H1 (cell line): Measurements from ENCODE around the gene OSBP. TPM values are rescaled to one million over a fixed set of nuclear protein-coding genes. Genes with fewer than 3 reads are reported as not detected.

Experiments
- CTCF ChIA-PET: fragments of 300-600 bp; sonication (Branson Sonifier 250); formaldehyde crosslinking; loops from one replicate; lab custom pipeline; 2021; ENCODE audit not compliant: partially characterized antibody; lab: Charles Lee
- POLR2A ChIA-PET: fragments of 300-600 bp; sonication (Branson Sonifier 250); formaldehyde crosslinking; loops from one replicate; lab custom pipeline; 2021; ENCODE audit warnings: inconsistent platforms; ENCODE audit not compliant: partially characterized antibody; lab: Charles Lee
- DNase-seq, 2 experiments: peaks; one replicate each; pipeline versions ENCODE4 v3.0.0 to v3.0.0-alpha.2; 2010 to 2022; ENCODE audit warnings: low spot score in 2 of 2, low read depth in 1 of 2, mixed read lengths in 1 of 2
- FAIRE-seq: peaks from 2 replicates; lab custom pipeline; 2011; peaks lifted over from hg19 to GRCh38; lab: Jason Lieb, UNC
- H2AFZ ChIP-seq: 2 replicates; pipeline ENCODE4 v1.8.1; 2012; ENCODE audit warnings: low read length, inconsistent platforms
- H2AK5ac ChIP-seq: 2 replicates; pipeline ENCODE4 v1.6.1; 2013; ENCODE audit warnings: low read depth, low read length
- H2BK120ac ChIP-seq: replicated peaks from 2 replicates; pipeline ENCODE3; 2013; ENCODE audit warnings: low read depth, low read length, inconsistent platforms
- H2BK12ac ChIP-seq: 2 replicates; pipeline ENCODE4 v1.6.1; 2013; ENCODE audit warnings: low read depth, low read length
- H2BK15ac ChIP-seq: 2 replicates; pipeline ENCODE4 v1.6.1; 2013; ENCODE audit warnings: low read length
- H2BK20ac ChIP-seq: 2 replicates; pipeline ENCODE4 v1.6.1; 2013; ENCODE audit warnings: low read length
- H2BK5ac ChIP-seq: 2 replicates; pipeline ENCODE4 v1.6.1; 2013; ENCODE audit warnings: low read depth, low read length
- H3K14ac ChIP-seq: 2 replicates; pipeline ENCODE4 v1.6.1; 2013; ENCODE audit warnings: inconsistent platforms; ENCODE audit not compliant: insufficient read length
- H3K18ac ChIP-seq: 2 replicates; pipeline ENCODE4 v1.6.1; 2013; ENCODE audit warnings: low read length; ENCODE audit errors: extremely low read depth
- H3K23ac ChIP-seq: 2 replicates; pipeline ENCODE4 v1.6.1; 2013; ENCODE audit warnings: inconsistent platforms; ENCODE audit not compliant: insufficient read length
- H3K23me2 ChIP-seq: 2 replicates; pipeline ENCODE4 v1.6.1; 2013; ENCODE audit warnings: low read depth, low read length
- H3K27ac ChIP-seq: 2 replicates; pipeline ENCODE4 v1.6.1; 2011; ENCODE audit warnings: low read depth, low read length, inconsistent platforms
- H3K27me3 ChIP-seq, 4 experiments: replicated peaks in 1 of 4; 1 replicate in 1 of 4; 2 replicates in 3 of 4; pipeline versions ENCODE4 v1.6.1 to v1.8.1; 2011 to 2013; ENCODE audit warnings: low read length in 3 of 4, mild to moderate bottlenecking in 3 of 4, inconsistent platforms in 2 of 4, mixed read lengths in 2 of 4, moderate library complexity in 1 of 4; ENCODE audit not compliant: control insufficient read depth in 3 of 4, insufficient read depth in 3 of 4; ENCODE audit errors: extremely low read depth in 1 of 4
- H3K36me3 ChIP-seq, 4 experiments: 2 replicates each; pipeline versions ENCODE4 v1.6.1 to v1.8.1; 2011 to 2013; ENCODE audit warnings: mild to moderate bottlenecking in 4 of 4, low read length in 3 of 4, moderate library complexity in 2 of 4, control low read depth in 1 of 4, inconsistent platforms in 1 of 4; ENCODE audit not compliant: insufficient read depth in 4 of 4, control insufficient read depth in 2 of 4
- H3K4ac ChIP-seq: replicated peaks from 2 replicates; pipeline ENCODE3; 2013; ENCODE audit warnings: low read length, low read depth, mixed read lengths, inconsistent platforms; ENCODE audit not compliant: insufficient read length
- H3K4me1 ChIP-seq, 4 experiments: replicated peaks in 1 of 4; 1 replicate in 1 of 4; 2 replicates in 3 of 4; pipeline versions ENCODE4 v1.6.1 to v1.8.1; 2011 to 2013; ENCODE audit warnings: low read length in 3 of 4, inconsistent platforms in 2 of 4, mixed read lengths in 1 of 4; ENCODE audit not compliant: insufficient read depth in 4 of 4, control insufficient read depth in 3 of 4
- H3K4me2 ChIP-seq, 2 experiments: 2 replicates each; pipeline versions ENCODE4 v1.6.1 to v1.8.1; 2011 to 2013; ENCODE audit warnings: low read depth in 2 of 2, low read length in 2 of 2, control low read depth in 1 of 2, inconsistent platforms in 1 of 2, mild to moderate bottlenecking in 1 of 2; ENCODE audit not compliant: insufficient read depth in 1 of 2
- H3K4me3 ChIP-seq, 4 experiments: fragments of 200-600, 300-600 bp in 1 of 4; sonication (generic), shearing (Covaris generic), sonication (Bioruptor Twin) in 1 of 4; 2 replicates each; pipeline versions ENCODE4 v1.5.1 to v1.8.1; 2011 to 2016; ENCODE audit warnings: low read length in 4 of 4, low read depth in 3 of 4, control low read depth in 2 of 4, inconsistent platforms in 2 of 4, mild to moderate bottlenecking in 2 of 4, mixed read lengths in 1 of 4, moderate library complexity in 1 of 4; ENCODE audit not compliant: insufficient read depth in 2 of 4; ENCODE audit errors: extremely low read depth in 1 of 4
- H3K56ac ChIP-seq: replicated peaks from 2 replicates; pipeline ENCODE3; 2013; ENCODE audit warnings: low read depth, mild to moderate bottlenecking, mixed read lengths, low read length, inconsistent platforms; ENCODE audit not compliant: insufficient read length
- H3K79me1 ChIP-seq: 2 replicates; pipeline ENCODE4 v1.6.1; 2013; ENCODE audit warnings: low read depth, low read length, control low read depth
- H3K79me2 ChIP-seq, 2 experiments: 2 replicates each; pipeline versions ENCODE4 v1.6.1 to v1.8.1; 2012 to 2013; ENCODE audit warnings: low read length in 2 of 2, mild to moderate bottlenecking in 2 of 2, inconsistent platforms in 1 of 2; ENCODE audit not compliant: insufficient read depth in 2 of 2, control insufficient read depth in 1 of 2
- H3K9ac ChIP-seq, 4 experiments: replicated peaks in 1 of 4; 1 replicate in 1 of 4; 2 replicates in 3 of 4; pipeline versions ENCODE4 v1.6.1 to v1.8.1; 2011 to 2013; ENCODE audit warnings: low read depth in 3 of 4, low read length in 3 of 4, control low read depth in 2 of 4, mild to moderate bottlenecking in 2 of 4, moderate library complexity in 2 of 4, inconsistent platforms in 1 of 4; ENCODE audit errors: extremely low read depth in 1 of 4
- H3K9me3 ChIP-seq, 2 experiments: 2 replicates each; pipeline versions ENCODE4 v1.6.1 to v1.8.1; 2012 to 2013; ENCODE audit warnings: mild to moderate bottlenecking in 2 of 2, moderate library complexity in 2 of 2, control low read depth in 1 of 2, inconsistent platforms in 1 of 2, low read depth in 1 of 2, low read length in 1 of 2, mixed read lengths in 1 of 2; ENCODE audit not compliant: insufficient read depth in 2 of 2
- H4K20me1 ChIP-seq, 2 experiments: replicated peaks in 1 of 2; 2 replicates each; pipeline versions ENCODE3 to v1.8.1; 2011 to 2013; ENCODE audit warnings: inconsistent platforms in 2 of 2, low read length in 2 of 2, mild to moderate bottlenecking in 1 of 2; ENCODE audit not compliant: insufficient read depth in 2 of 2, control insufficient read depth in 1 of 2
- H4K5ac ChIP-seq: 2 replicates; pipeline ENCODE4 v1.6.1; 2013; ENCODE audit warnings: low read length, low read depth, mixed read lengths, inconsistent platforms; ENCODE audit not compliant: insufficient read length
- H4K8ac ChIP-seq: 2 replicates; pipeline ENCODE4 v1.8.0; 2013; ENCODE audit warnings: mild to moderate bottlenecking, moderate library complexity, low read length, inconsistent platforms; ENCODE audit not compliant: insufficient read depth; ENCODE audit errors: extremely low read depth
- H4K91ac ChIP-seq: replicated peaks from 2 replicates; pipeline ENCODE3; 2013; ENCODE audit warnings: low read length, mixed read lengths, inconsistent platforms; ENCODE audit not compliant: insufficient read length
- BACH1 ChIP-seq: IDR thresholded peaks from 2 replicates; pipeline ENCODE4 v1.6.1; 2012; ENCODE audit warnings: low read length, improper control_type of control experiment
- CBX8 ChIP-seq: fragments of 300-800, 300-1000 bp; sonication (generic); IDR thresholded peaks from 2 replicates; pipeline ENCODE4 v1.7.1; 2016; ENCODE audit warnings: low read depth, low read length, borderline replicate concordance
- E2F6 ChIP-seq: IDR thresholded peaks from 2 replicates; pipeline ENCODE4 v1.6.1; 2012; ENCODE audit warnings: inconsistent platforms
- EGR1 ChIP-seq: IDR thresholded peaks from 2 replicates; pipeline ENCODE4 v1.6.1; 2011; ENCODE audit warnings: low read depth, low read length, borderline replicate concordance
- GTF2F1 ChIP-seq: IDR thresholded peaks from 2 replicates; pipeline ENCODE4 v1.6.1; 2012; ENCODE audit warnings: low read depth, low read length, improper control_type of control experiment, borderline replicate concordance
- JUN ChIP-seq: IDR thresholded peaks from 2 replicates; pipeline ENCODE4 v1.6.1; 2011; ENCODE audit warnings: low read depth, mild to moderate bottlenecking, improper control_type of control experiment, low read length
- KDM5A ChIP-seq: fragments of 200-600 bp; IDR thresholded peaks from 2 replicates; pipeline ENCODE4 v1.7.1; 2012; ENCODE audit warnings: mild to moderate bottlenecking, low read length, inconsistent platforms, mixed read lengths
- MAFK ChIP-seq: IDR thresholded peaks from 2 replicates; pipeline ENCODE4 v1.6.1; 2012; ENCODE audit warnings: low read depth, mild to moderate bottlenecking, improper control_type of control experiment, low read length
- NRF1 ChIP-seq: IDR thresholded peaks from 2 replicates; pipeline ENCODE4 v1.6.1; 2011; ENCODE audit warnings: mild to moderate bottlenecking, low read depth, low read length, improper control_type of control experiment
- RXRA ChIP-seq: IDR thresholded peaks from 2 replicates; pipeline ENCODE4 v1.6.1; 2011; ENCODE audit warnings: low read depth, mild to moderate bottlenecking, low read length, moderate library complexity; ENCODE audit not compliant: insufficient read depth
- SAP30 ChIP-seq: fragments of 300-600 bp; sonication (generic); IDR thresholded peaks from 2 replicates; pipeline ENCODE4 v1.7.1; 2012; ENCODE audit warnings: low read length, moderate library complexity, mild to moderate bottlenecking, inconsistent platforms; ENCODE audit not compliant: insufficient read depth, insufficient replicate concordance
- SIN3A ChIP-seq, 2 experiments: IDR thresholded peaks in 1 of 2; conservative IDR thresholded peaks in 1 of 2; 2 replicates each; pipeline ENCODE4 v1.6.1; 2011 to 2012; ENCODE audit warnings: low read length in 2 of 2, improper control_type of control experiment in 1 of 2, low read depth in 1 of 2, mild to moderate bottlenecking in 1 of 2
- TAF1 ChIP-seq: IDR thresholded peaks from 2 replicates; pipeline ENCODE4 v1.6.1; 2011; ENCODE audit warnings: mild to moderate bottlenecking, low read depth, low read length
- ZNF274 ChIP-seq: IDR thresholded peaks from 2 replicates; pipeline ENCODE4 v1.7.0; 2012; ENCODE audit warnings: low read length, borderline replicate concordance; ENCODE audit errors: extremely low read depth
- WGBS, 2 experiments: shearing (Covaris generic) in 1 of 2; methylation state at CpG; one replicate each; pipeline versions ENCODE4 v1.1.6 to v1.1.7; 2013 to 2015; ENCODE audit warnings: low lambda C conversion rate in 2 of 2, mixed read lengths in 2 of 2, inconsistent platforms in 1 of 2, low coverage in 1 of 2, missing lambda C conversion rate in 1 of 2; ENCODE audit not compliant: insufficient replicate concordance in 2 of 2, insufficient coverage in 1 of 2, insufficient read length in 1 of 2; ENCODE audit errors: extremely low coverage in 1 of 2, missing lambda C conversion rate in 1 of 2; 5-methylcytosine and 5-hydroxymethylcytosine counted together
- polyA plus RNA-seq, 7 experiments: library from polyadenylated mRNA; depleted of rRNA in 3 of 7; stranded (reverse) in 5 of 7; unstranded in 2 of 7; fragments of >200 nt in 5 of 7; fragments of 200-250 nt in 2 of 7; gene quantifications; 1 replicate in 5 of 7; 2 replicates in 1 of 7; 4 replicates in 1 of 7; pipeline versions ENCODE4 v1.2.1 to v1.2.3, GENCODE V29; 2011 to 2013; ENCODE audit warnings: missing spikeins in 2 of 7, mixed read lengths in 2 of 7
- total RNA-seq: library from RNA; stranded (reverse); fragmentation: NEBNext Ultra II Directional; extraction: Animal tissue kit (Norgen Biotek cat#: 25700); gene quantifications from 2 replicates; pipeline ENCODE4 v1.2.1, GENCODE V29; 2021

Gene OSBP
- total and polyA plus RNA-seq, 2 of the 8 experiments (the other 6 are each of a cell fraction or from before 2014, with no cell fraction given): 13.2 to 43.1 TPM

GRCh38 chr11:59528711-59529110 lies 86.9 kb downstream of the OSBP start:
- Histone ChIP-seq H2BK20ac (no peak overlapping the region), H3K4me2 (peak overlapping the region; percentile 24 to 44; a peak in 2 of 4 replicates), H3K9ac (no peak overlapping the region), H3K36me3 (no peaks in the 10 kb centered on the region), H3K14ac (no peak overlapping the region), H4K5ac (no peak overlapping the region), H3K4me1 (peaks cover 4 to 16% (median 12%) of the 10 kb centered on the region in 4 experiments; a peak in 4 of 7 replicates), H2BK12ac (no peak overlapping the region), H4K91ac (no peak overlapping the region), H3K23ac (no peak overlapping the region), H2BK15ac (no peak overlapping the region), H2AFZ (peak overlapping the region; percentile 14; the same call in 1 of the 2 replicates), H3K27me3 (no peaks in the 10 kb centered on the region), H2BK120ac (no peak overlapping the region), H3K4me3 (no peak overlapping the region), H2AK5ac (no peak overlapping the region), H3K23me2 (no peaks in the 10 kb centered on the region), H3K18ac (no peak overlapping the region), H4K20me1 (no peaks in the 10 kb centered on the region), H3K9me3 (no peaks in the 10 kb centered on the region), H3K27ac (no peak overlapping the region), H3K79me1 (no peaks in the 10 kb centered on the region), H2BK5ac (no peak overlapping the region), H3K4ac (no peak overlapping the region), H3K56ac (no peak overlapping the region), H4K8ac (no peak overlapping the region), H3K79me2 (no peaks in the 10 kb centered on the region)
- ChIA-PET CTCF (interaction anchor here (1.1 to 2.1 kb wide), 4 partner anchors 8 to 226 kb away, joined by 3 to 8 read pairs (median 3); partner anchors contain the start of gene STX3), POLR2A (no interaction called here)
- FAIRE-seq (peak; percentile 72), DNase-seq (no peak)
- 54% methylated on average over 7 of the region's 7 CpGs; no CpG with 5 or more reads in 1 of the 2 experiments for WGBS, 2 experiments
- TF ChIP-seq ZNF274 (no peak), RXRA (no peak), SIN3A (conservative IDR thresholded peaks at IDR 0.05 in 1 of 2, IDR thresholded peaks at IDR 0.05 in 1 of 2; ENCODE audit: low read depth in 1 of 2, low read length in 2 of 2) (no peak), GTF2F1 (no peak), SAP30 (no peak), KDM5A (no peak), EGR1 (no peak), TAF1 (no peak), JUN (no peak), NRF1 (no peak), BACH1 (no peak), MAFK (no peak), E2F6 (no peak), CBX8 (no peak)
